ENCODE results near the gene NDNF.

Gene NDNF

GRCh38 chr4:121069430-121069829, 2.9 kb downstream of the NDNF start:
- TF ChIP-seq FOXP2 (optimal IDR thresholded peaks at IDR 0.05; ENCODE audit: borderline replicate concordance, extremely low read depth, extremely low read length, insufficient read depth): no peak
- TF ChIP-seq REST (IDR thresholded peaks at IDR 0.05; ENCODE audit: insufficient read depth in 1 of 2, low read depth in 2 of 2, low read length in 2 of 2): no peak
- no peak for TF ChIP-seq POLR2AphosphoS5 (IDR thresholded peaks at IDR 0.05; ENCODE audit: low read depth, low read length)
- TF ChIP-seq SIN3A (IDR thresholded peaks at IDR 0.05; ENCODE audit: borderline replicate concordance, insufficient read depth, low read length): no peak
- no peak for TF ChIP-seq TAF1 (IDR thresholded peaks at IDR 0.05; ENCODE audit: borderline replicate concordance, insufficient read depth, low read length)

GRCh38 chr4:121064482-121064881, 7.9 kb downstream of the NDNF start:
- no peak for TF ChIP-seq POLR2AphosphoS5 (IDR thresholded peaks at IDR 0.05; ENCODE audit: low read depth, low read length)
- TF ChIP-seq REST (IDR thresholded peaks at IDR 0.05; ENCODE audit: insufficient read depth in 1 of 2, low read depth in 2 of 2, low read length in 2 of 2): no peak
- no peak for TF ChIP-seq TAF1 (IDR thresholded peaks at IDR 0.05; ENCODE audit: borderline replicate concordance, insufficient read depth, low read length)
- TF ChIP-seq SIN3A (IDR thresholded peaks at IDR 0.05; ENCODE audit: borderline replicate concordance, insufficient read depth, low read length): no peak
- no peak for TF ChIP-seq FOXP2 (optimal IDR thresholded peaks at IDR 0.05; ENCODE audit: borderline replicate concordance, extremely low read depth, extremely low read length, insufficient read depth)

GRCh38 chr4:121062521-121062920, 9.8 kb downstream of the NDNF start:
- TF ChIP-seq FOXP2 (optimal IDR thresholded peaks at IDR 0.05; ENCODE audit: borderline replicate concordance, extremely low read depth, extremely low read length, insufficient read depth) (no peak), POLR2AphosphoS5 (IDR thresholded peaks at IDR 0.05; ENCODE audit: low read depth, low read length) (no peak), TAF1 (IDR thresholded peaks at IDR 0.05; ENCODE audit: borderline replicate concordance, insufficient read depth, low read length) (no peak), REST (IDR thresholded peaks at IDR 0.05; ENCODE audit: insufficient read depth in 1 of 2, low read depth in 2 of 2, low read length in 2 of 2) (no peak), SIN3A (IDR thresholded peaks at IDR 0.05; ENCODE audit: borderline replicate concordance, insufficient read depth, low read length) (no peak)

- TF ChIP-seq FOXP2 (optimal IDR thresholded peaks at IDR 0.05; ENCODE audit: borderline replicate concordance, extremely low read depth, extremely low read length, insufficient read depth) (no peak), SIN3A (IDR thresholded peaks at IDR 0.05; ENCODE audit: borderline replicate concordance, insufficient read depth, low read length) (no peak), REST (IDR thresholded peaks at IDR 0.05; ENCODE audit: insufficient read depth in 1 of 2, low read depth in 2 of 2, low read length in 2 of 2) (no peak), TAF1 (IDR thresholded peaks at IDR 0.05; ENCODE audit: borderline replicate concordance, insufficient read depth, low read length) (no peak), POLR2AphosphoS5 (IDR thresholded peaks at IDR 0.05; ENCODE audit: low read depth, low read length) (no peak)
These were observed 10.5 kb downstream of the NDNF start for GRCh38 chr4:121061861-121062260.

- TF ChIP-seq REST (IDR thresholded peaks at IDR 0.05; ENCODE audit: insufficient read depth in 1 of 2, low read depth in 2 of 2, low read length in 2 of 2) (no peak), SIN3A (IDR thresholded peaks at IDR 0.05; ENCODE audit: borderline replicate concordance, insufficient read depth, low read length) (no peak), POLR2AphosphoS5 (IDR thresholded peaks at IDR 0.05; ENCODE audit: low read depth, low read length) (no peak), FOXP2 (optimal IDR thresholded peaks at IDR 0.05; ENCODE audit: borderline replicate concordance, extremely low read depth, extremely low read length, insufficient read depth) (no peak), TAF1 (IDR thresholded peaks at IDR 0.05; ENCODE audit: borderline replicate concordance, insufficient read depth, low read length) (no peak)
These were observed 11.1 kb downstream of the NDNF start for GRCh38 chr4:121061215-121061614.

Data from PFSK-1 (cell line).